ENCODE measurements around the gene YBX1.

DNA sequence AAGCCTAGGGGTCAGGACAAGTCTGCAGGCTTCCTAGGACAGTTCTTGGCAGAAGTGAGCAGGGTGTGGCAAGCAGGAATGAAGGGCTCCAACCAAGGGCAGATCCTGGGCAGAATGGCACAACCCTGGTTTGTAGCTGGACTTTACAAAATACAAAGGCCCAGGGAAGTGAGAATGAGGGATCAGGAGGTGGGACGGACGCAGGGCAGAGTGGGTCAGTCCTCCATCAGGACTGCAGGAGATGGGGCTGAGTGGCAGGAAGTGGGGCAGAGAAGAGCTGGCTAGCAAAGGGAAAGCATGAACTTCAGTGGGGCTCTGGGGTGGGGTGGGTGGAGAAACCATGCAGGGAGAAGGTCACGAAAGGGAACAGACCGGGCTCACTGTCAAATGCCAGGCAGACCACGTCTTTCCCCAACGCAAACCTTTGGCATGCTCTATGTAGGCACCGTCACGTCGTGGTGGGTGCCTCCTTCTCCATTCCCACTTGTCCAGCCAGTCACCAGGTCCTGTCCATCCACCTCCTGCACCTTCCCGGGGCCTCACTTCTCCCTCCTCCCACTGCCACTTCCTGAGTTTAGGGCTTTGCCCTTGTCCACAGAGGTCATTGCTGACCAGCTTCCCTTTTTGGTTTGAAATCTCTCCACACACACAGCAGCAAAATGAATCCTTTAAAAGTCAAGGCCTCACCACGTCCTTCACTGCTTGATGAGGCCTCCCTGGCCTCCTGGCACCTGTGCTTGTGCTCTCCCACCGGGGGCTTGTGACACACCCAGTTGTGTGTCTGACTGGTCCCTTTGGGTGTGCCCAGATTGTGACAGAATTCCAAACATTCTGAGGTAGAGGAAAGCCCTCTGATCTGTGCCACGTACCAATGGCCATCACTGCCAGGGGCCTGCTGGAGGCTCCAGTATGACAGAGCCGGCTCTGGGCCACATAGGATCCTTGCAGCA, 66.5 kb downstream of the YBX1 start:
- TF ChIP-seq POLR2AphosphoS5 (IDR thresholded peaks at IDR 0.05; ENCODE audit: low read depth, low read length), result no peak
- no peak for TF ChIP-seq TAF1 (IDR thresholded peaks at IDR 0.05; ENCODE audit: borderline replicate concordance, insufficient read depth, low read length)
- TF ChIP-seq, protein P1, sequence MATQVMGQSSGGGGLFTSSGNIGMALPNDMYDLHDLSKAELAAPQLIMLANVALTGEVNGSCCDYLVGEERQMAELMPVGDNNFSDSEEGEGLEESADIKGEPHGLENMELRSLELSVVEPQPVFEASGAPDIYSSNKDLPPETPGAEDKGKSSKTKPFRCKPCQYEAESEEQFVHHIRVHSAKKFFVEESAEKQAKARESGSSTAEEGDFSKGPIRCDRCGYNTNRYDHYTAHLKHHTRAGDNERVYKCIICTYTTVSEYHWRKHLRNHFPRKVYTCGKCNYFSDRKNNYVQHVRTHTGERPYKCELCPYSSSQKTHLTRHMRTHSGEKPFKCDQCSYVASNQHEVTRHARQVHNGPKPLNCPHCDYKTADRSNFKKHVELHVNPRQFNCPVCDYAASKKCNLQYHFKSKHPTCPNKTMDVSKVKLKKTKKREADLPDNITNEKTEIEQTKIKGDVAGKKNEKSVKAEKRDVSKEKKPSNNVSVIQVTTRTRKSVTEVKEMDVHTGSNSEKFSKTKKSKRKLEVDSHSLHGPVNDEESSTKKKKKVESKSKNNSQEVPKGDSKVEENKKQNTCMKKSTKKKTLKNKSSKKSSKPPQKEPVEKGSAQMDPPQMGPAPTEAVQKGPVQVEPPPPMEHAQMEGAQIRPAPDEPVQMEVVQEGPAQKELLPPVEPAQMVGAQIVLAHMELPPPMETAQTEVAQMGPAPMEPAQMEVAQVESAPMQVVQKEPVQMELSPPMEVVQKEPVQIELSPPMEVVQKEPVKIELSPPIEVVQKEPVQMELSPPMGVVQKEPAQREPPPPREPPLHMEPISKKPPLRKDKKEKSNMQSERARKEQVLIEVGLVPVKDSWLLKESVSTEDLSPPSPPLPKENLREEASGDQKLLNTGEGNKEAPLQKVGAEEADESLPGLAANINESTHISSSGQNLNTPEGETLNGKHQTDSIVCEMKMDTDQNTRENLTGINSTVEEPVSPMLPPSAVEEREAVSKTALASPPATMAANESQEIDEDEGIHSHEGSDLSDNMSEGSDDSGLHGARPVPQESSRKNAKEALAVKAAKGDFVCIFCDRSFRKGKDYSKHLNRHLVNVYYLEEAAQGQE (IDR thresholded peaks at IDR 0.05; ENCODE audit: insufficient read depth in 1 of 2, low read depth in 2 of 2, low read length in 2 of 2), result no peak
